Fibroblast of villous mesenchyme (primary cell): Measurements from ENCODE around the gene JTB. TPM values are rescaled to one million over a fixed set of nuclear protein-coding genes. Genes with fewer than 3 reads are reported as not detected.
A peak's percentile ranks its signal among the peaks of the same experiment; 100 is the strongest.

Experiments used
- DNase-seq: peaks from one replicate; pipeline ENCODE4 v3.0.0-alpha.2; 2010; ENCODE audit warnings: low read depth
- H3K4me3 ChIP-seq: 2 replicates; pipeline ENCODE4 v1.5.1; 2011; ENCODE audit warnings: low read depth, mild to moderate bottlenecking, low read length
- total RNA-seq: library from RNA; depleted of rRNA; stranded (reverse); fragments of >200 nt; gene quantifications from 2 replicates; pipeline ENCODE4 v1.2.3, GENCODE V29; 2012
- TF ChIP-seq, protein P1 (sequence below): IDR thresholded peaks from 2 replicates; pipeline ENCODE4 v1.5.1; 2012; ENCODE audit warnings: low read depth, mild to moderate bottlenecking, low read length; ENCODE audit not compliant: insufficient read depth

Gene JTB
- total RNA-seq, 1 donor, result 135 TPM

DNA sequence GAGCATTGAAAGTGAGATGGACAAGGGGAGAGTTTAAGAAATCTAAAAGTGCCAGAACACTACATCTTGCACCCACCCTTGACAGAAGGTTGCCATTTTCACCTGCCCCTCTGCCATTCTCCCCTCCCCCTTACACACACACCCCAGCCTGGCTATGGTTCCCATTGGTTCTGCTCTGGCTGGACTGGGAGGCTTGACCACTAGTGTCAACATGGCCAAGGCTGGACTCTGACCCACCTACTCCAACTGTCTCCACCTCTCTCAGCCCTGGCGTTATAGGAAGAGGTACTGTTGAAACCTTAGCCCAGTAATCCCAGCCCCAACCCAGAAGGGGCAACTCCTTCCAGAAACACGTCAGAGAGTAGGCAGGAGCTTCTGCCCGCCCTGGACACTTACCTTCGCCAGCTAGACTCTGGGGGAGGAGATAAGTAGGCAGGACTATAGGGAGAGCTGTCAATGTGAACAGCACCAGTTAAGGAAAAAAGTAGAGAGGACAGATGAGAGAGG lies 23.6 kb downstream of the JTB start:
- H3K4me3 ChIP-seq, result no peak overlapping the region
- TF ChIP-seq, protein P1, sequence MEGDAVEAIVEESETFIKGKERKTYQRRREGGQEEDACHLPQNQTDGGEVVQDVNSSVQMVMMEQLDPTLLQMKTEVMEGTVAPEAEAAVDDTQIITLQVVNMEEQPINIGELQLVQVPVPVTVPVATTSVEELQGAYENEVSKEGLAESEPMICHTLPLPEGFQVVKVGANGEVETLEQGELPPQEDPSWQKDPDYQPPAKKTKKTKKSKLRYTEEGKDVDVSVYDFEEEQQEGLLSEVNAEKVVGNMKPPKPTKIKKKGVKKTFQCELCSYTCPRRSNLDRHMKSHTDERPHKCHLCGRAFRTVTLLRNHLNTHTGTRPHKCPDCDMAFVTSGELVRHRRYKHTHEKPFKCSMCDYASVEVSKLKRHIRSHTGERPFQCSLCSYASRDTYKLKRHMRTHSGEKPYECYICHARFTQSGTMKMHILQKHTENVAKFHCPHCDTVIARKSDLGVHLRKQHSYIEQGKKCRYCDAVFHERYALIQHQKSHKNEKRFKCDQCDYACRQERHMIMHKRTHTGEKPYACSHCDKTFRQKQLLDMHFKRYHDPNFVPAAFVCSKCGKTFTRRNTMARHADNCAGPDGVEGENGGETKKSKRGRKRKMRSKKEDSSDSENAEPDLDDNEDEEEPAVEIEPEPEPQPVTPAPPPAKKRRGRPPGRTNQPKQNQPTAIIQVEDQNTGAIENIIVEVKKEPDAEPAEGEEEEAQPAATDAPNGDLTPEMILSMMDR, result no peak
- DNase-seq, result no peak

DNA sequence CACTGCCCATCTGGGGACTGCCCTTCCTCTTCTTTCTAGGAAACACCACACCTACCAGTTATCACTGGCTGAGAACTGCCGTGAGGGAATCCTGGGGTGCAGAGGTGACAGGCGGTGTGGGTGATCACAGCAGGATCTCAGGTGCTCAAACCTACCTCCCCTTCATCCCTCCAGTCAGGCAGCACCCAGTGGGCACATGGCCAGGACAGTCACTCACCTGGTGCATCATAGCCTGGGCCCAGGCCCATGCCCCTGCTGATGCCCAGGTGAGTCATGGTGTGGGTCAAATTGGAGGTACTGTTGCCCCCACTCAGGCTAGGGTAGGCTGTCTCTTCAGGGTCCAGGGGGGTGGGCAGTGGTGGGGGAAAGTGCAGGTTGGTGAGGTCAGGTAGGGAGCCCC lies 25.7 kb downstream of the JTB start:
- no peak overlapping the region for H3K4me3 ChIP-seq
- DNase-seq, result no peak
- TF ChIP-seq, protein P1, result no peak

DNA sequence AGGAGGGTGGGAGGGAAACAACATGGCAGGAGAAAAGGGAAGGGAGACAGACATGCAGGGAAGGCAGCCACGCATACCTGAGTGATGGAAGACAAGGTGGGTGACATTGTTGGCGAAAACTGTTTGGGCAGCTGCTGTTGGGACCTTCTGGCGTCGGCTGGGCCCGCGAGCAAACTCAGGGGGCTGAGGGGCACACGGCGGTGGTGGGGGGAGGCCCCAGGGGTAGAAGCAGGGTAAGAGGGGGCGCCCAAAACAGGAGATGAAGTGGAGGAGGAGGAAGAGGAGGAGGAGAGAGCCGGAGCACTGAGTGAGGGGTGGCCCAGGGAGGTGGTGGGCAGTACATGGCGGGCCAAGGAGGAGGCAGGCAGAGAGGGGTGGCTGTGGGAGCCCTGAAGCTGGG lies 26.3 kb downstream of the JTB start:
- TF ChIP-seq, protein P1, result no peak
- no peak for DNase-seq
- no peak overlapping the region for H3K4me3 ChIP-seq

DNA sequence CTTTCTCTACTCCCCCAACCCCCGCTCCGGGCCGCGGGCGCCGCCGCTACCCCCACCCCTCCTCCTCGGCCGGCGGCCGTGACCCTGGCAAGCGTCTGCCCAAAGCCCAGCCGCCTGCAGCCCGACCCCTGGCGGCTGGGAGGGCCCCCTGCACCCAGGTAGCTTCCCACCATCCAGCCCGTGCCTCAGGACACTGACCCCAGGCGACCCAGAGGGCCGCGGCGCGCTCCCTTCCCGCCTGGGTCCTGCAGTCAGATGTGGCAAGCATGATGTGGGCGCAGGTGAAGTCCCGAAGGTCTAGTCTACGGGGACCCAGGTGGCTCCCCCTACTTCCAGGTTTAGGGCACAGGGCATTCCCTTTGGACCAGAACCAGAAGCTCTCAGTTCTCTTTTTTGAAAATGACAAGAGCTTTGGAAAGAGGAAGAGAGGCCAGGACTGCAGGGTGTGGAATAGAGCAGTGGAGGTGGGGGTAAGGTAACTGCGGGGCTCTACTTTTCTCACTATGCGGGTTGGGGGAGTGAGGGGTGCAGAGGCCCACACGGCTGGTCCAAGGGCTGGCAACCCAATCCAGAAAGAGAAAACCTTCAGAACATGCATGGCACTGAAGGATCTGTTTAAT lies 30.7 kb downstream of the JTB start, which contains the start of gene DENND4B:
Gene DENND4B (minus strand): TSS at position 97 of the 620 bp plus-strand sequence. CDS start 2,344 bp downstream, outside the sequence.
- TF ChIP-seq, protein P1, result peak; percentile 87
- peak; percentile 82 for DNase-seq
- peak within 1 kb of the TSS; percentile 76 for H3K4me3 ChIP-seq

DNA sequence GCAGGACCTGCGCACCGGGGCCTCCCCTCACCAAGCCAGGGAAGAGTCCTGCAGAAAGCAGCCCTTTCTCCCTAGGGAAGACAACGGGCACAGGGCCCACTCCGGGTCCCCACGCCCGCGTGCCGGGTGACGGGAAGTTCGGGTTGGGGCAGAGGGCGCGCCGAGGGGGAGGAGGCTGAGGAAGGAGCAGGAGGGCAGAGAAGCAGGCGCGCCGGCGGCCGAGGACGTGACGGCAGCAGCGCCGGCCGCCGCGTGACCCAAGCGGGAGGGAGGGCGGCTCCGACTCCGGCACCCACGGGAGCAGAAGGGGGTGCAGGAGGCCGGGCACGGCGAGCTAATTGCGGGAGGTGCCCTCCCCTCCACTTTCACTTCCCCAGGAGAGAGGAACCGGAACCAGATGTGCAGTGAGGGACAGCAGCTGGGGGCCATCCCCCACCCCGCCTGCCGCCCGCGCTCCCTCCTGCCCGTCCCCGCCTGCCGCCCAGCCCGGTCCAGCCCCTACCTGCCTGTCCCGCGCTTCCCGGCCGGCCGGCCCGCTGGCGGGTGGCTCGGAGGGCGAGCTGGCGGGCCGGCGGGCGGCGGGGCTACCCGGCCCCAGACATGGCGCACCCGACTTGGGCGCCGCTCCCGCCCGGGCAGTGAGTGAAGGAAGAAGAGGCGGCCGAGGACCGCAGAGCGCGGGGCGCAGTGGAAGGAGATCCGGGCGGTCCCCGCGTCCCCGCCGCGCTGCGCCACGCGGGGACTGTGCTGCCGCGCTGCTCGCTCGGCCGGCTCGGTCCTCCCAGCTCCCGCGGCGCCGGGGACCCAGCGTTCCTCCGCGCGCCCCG lies 31.5 kb downstream of the JTB start:
- TF ChIP-seq, protein P1, result no peak
- peak; percentile 87 for DNase-seq
- H3K4me3 ChIP-seq, result peak overlapping the region; percentile 76

DNA sequence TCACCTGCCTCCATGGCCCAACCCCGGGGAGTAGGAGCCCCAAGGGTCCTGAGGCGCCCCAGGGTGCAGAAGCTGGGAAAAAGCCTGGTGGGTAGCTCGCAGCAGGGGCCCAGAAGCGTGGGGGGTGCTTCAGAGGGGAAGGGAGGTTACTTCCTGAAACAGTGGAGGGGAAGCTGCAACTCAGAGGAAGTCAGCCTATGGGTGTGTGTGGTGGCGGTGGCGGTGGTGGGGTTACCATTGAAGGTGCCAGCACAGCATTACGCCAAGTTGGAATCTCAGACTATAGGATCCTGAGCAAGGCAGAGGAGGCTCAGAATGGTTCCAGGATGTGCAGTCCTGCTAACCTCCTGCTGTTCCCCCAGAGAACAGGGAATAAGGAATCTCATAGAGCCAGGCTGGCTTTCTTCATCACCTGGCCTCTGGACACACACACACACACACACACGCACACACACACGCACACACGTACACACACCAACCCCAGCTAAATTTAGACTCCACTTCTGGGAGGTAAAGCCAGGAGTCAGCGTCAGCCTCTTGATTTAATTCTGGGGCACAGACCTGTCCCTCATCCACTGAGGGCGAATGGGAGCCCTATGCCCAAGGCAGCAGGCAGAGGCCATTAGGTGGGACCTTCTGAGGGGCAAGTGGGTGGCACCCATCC lies 32.2 kb downstream of the JTB start:
- TF ChIP-seq, protein P1, result no peak
- H3K4me3 ChIP-seq, result peak overlapping the region; percentile 76
- peak; percentile 54 for DNase-seq
